Neural cell (in vitro differentiated cells): ENCODE measurements around the gene MRPL32. TPM values are rescaled to one million over a fixed set of nuclear protein-coding genes. Genes with fewer than 3 reads are reported as not detected.

ENCODE experiments used
- H2AFZ ChIP-seq: fragments of 200-600, 300-800 bp; sonication (generic), shearing (Covaris generic); 2 replicates; pipeline ENCODE4 v1.6.0; 2014; ENCODE audit warnings: low read depth, mild to moderate bottlenecking, antibody characterized with exemption, low read length, moderate library complexity
- H3F3A ChIP-seq: fragments of 200-600 bp; shearing (Covaris generic); 2 replicates; pipeline ENCODE4 v1.6.1; 2016; ENCODE audit warnings: mild to moderate bottlenecking, moderate library complexity, mixed read lengths, antibody characterized with exemption, low read length; ENCODE audit not compliant: insufficient read depth, poor library complexity, severe bottlenecking
- H3K27ac ChIP-seq: fragments of 200-600, 300-800 bp; sonication (generic), shearing (Covaris generic); 2 replicates; pipeline ENCODE4 v1.5.1; 2014; ENCODE audit warnings: mild to moderate bottlenecking, low read length, moderate library complexity
- H3K27me3 ChIP-seq: fragments of 300-800, 200-600 bp; sonication (generic), shearing (Covaris generic); 2 replicates; pipeline ENCODE4 v1.6.0; 2014; ENCODE audit warnings: mild to moderate bottlenecking, low read depth, low read length, moderate library complexity; ENCODE audit not compliant: insufficient read depth
- H3K36me3 ChIP-seq: fragments of 300-800, 200-600 bp; sonication (generic), shearing (Covaris generic); 2 replicates; pipeline ENCODE4 v1.5.1; 2014; ENCODE audit warnings: mild to moderate bottlenecking, antibody characterized with exemption, low read length, moderate library complexity; ENCODE audit not compliant: insufficient read depth
- H3K4me2 ChIP-seq: fragments of 300-800, 200-600 bp; sonication (generic), shearing (Covaris generic); 2 replicates; pipeline ENCODE4 v1.6.0; 2014; ENCODE audit warnings: mild to moderate bottlenecking, low read length
- H3K4me3 ChIP-seq: fragments of 300-800, 200-600 bp; sonication (generic), shearing (Covaris generic); 2 replicates; pipeline ENCODE4 v1.5.1; 2014; ENCODE audit warnings: mild to moderate bottlenecking, low read length, moderate library complexity
- H3K79me2 ChIP-seq: fragments of 200-600 bp; shearing (Covaris generic); replicated peaks from 2 replicates; pipeline ENCODE4 v1.6.0; 2014; ENCODE audit warnings: mild to moderate bottlenecking, low read length, moderate library complexity; ENCODE audit not compliant: insufficient read depth
- H3K9ac ChIP-seq: fragments of 300-800, 200-600 bp; sonication (generic), shearing (Covaris generic); 2 replicates; pipeline ENCODE4 v1.6.1; 2016; ENCODE audit warnings: mild to moderate bottlenecking, low read length, mixed read lengths
- H3K9me2 ChIP-seq: fragments of 200-600 bp; shearing (Covaris generic); 2 replicates; pipeline ENCODE4 v1.6.1; 2016; ENCODE audit warnings: mild to moderate bottlenecking, low read length, mixed read lengths; ENCODE audit not compliant: insufficient read depth
- H3K9me3 ChIP-seq: fragments of 200-600, 300-800 bp; sonication (generic), shearing (Covaris generic); 2 replicates; pipeline ENCODE4 v1.6.1; 2016; ENCODE audit warnings: mild to moderate bottlenecking, mixed run types, low read length, moderate library complexity, mixed read lengths
- H4K20me1 ChIP-seq: fragments of 200-600 bp; shearing (Covaris generic); 2 replicates; pipeline ENCODE4 v1.6.1; 2016; ENCODE audit warnings: mild to moderate bottlenecking, mixed run types; ENCODE audit not compliant: insufficient read depth
- CTCF ChIP-seq: fragments of 450-650 bp; IDR thresholded peaks from 2 replicates; pipeline ENCODE4 v1.5.1; 2014; ENCODE audit warnings: antibody characterized with exemption, mild to moderate bottlenecking, moderate library complexity; ENCODE audit not compliant: poor library complexity, severe bottlenecking
- EP300 ChIP-seq: fragments of 450-650 bp; conservative IDR thresholded peaks from 2 replicates; pipeline ENCODE4 v1.6.1; 2014; ENCODE audit warnings: antibody characterized with exemption, mild to moderate bottlenecking, moderate library complexity; ENCODE audit not compliant: poor library complexity, severe bottlenecking
- EZH2 ChIP-seq: fragments of 200-600, 300-800 bp; shearing (Covaris generic), sonication (generic); IDR thresholded peaks from 2 replicates; pipeline ENCODE4 v1.6.1; 2014; ENCODE audit warnings: antibody characterized with exemption, low read length, borderline replicate concordance, mild to moderate bottlenecking; ENCODE audit not compliant: insufficient read depth, poor library complexity, severe bottlenecking
- MXI1 ChIP-seq: fragments of 450-650 bp; conservative IDR thresholded peaks from 2 replicates; pipeline ENCODE4 v1.6.1; 2014; ENCODE audit warnings: antibody characterized with exemption, mild to moderate bottlenecking; ENCODE audit not compliant: poor library complexity, severe bottlenecking
- POLR2AphosphoS5 ChIP-seq: IDR thresholded peaks from 2 replicates; pipeline ENCODE4 v1.6.1; 2012
- RAD21 ChIP-seq: fragments of 450-650 bp; conservative IDR thresholded peaks from 2 replicates; pipeline ENCODE4 v1.6.1; 2014; ENCODE audit warnings: antibody characterized with exemption, mild to moderate bottlenecking, moderate library complexity
- TAF1 ChIP-seq: IDR thresholded peaks from 2 replicates; pipeline ENCODE4 v1.6.1; 2012; ENCODE audit warnings: low read depth
- polyA plus RNA-seq: library from polyadenylated mRNA; depleted of rRNA; stranded (reverse); fragments of >200 nt; gene quantifications from 2 replicates; pipeline ENCODE4 v1.2.3, GENCODE V29; 2014
- TF ChIP-seq, protein P1 (sequence below): IDR thresholded peaks from 2 replicates; pipeline ENCODE4 v1.6.1; 2012; ENCODE audit warnings: borderline replicate concordance

The MRPL32 gene
- polyA plus RNA-seq, 1 donor from 2014 or later: 193 TPM

DNA sequence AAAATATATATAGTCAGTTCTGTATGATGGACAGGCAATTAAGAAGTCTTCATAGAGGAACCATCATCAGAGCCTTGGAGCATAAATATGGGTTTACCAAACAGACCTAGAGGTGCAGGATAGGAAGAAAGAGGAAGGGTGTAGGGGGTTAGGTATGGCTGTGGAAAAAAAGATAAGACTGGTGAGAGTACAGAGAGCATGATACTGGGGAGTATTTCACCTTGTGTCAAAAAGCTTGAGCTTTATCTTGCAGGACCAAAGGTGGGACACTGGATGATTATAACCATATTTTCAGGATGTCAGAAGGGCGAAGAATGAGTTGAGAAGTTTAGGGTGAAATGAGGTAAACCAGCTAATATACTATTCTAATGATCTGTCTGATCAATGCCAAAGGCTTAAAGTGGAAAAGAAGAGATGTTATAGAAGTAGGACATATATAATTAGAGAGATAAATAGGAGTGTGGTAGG lies 54.6 kb downstream of the MRPL32 start:
- Histone ChIP-seq H3F3A (no peaks in the 10 kb centered on the region), H3K9me3 (no peaks in the 10 kb centered on the region), H3K79me2 (no peaks in the 10 kb centered on the region), H3K36me3 (no peaks in the 10 kb centered on the region), H3K9ac (no peak overlapping the region), H3K27me3 (no peaks in the 10 kb centered on the region), H3K4me2 (no peak overlapping the region), H3K9me2 (no peaks in the 10 kb centered on the region), H3K4me3 (no peak overlapping the region), H4K20me1 (no peaks in the 10 kb centered on the region), H2AFZ (no peak overlapping the region), H3K27ac (no peak overlapping the region)
- no peak for TF ChIP-seq TAF1
- no peak for TF ChIP-seq EZH2
- TF ChIP-seq, protein P1, sequence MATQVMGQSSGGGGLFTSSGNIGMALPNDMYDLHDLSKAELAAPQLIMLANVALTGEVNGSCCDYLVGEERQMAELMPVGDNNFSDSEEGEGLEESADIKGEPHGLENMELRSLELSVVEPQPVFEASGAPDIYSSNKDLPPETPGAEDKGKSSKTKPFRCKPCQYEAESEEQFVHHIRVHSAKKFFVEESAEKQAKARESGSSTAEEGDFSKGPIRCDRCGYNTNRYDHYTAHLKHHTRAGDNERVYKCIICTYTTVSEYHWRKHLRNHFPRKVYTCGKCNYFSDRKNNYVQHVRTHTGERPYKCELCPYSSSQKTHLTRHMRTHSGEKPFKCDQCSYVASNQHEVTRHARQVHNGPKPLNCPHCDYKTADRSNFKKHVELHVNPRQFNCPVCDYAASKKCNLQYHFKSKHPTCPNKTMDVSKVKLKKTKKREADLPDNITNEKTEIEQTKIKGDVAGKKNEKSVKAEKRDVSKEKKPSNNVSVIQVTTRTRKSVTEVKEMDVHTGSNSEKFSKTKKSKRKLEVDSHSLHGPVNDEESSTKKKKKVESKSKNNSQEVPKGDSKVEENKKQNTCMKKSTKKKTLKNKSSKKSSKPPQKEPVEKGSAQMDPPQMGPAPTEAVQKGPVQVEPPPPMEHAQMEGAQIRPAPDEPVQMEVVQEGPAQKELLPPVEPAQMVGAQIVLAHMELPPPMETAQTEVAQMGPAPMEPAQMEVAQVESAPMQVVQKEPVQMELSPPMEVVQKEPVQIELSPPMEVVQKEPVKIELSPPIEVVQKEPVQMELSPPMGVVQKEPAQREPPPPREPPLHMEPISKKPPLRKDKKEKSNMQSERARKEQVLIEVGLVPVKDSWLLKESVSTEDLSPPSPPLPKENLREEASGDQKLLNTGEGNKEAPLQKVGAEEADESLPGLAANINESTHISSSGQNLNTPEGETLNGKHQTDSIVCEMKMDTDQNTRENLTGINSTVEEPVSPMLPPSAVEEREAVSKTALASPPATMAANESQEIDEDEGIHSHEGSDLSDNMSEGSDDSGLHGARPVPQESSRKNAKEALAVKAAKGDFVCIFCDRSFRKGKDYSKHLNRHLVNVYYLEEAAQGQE: no peak
- TF ChIP-seq EP300: no peak
- no peak for TF ChIP-seq POLR2AphosphoS5
- no peak for TF ChIP-seq MXI1
- no peak for TF ChIP-seq RAD21
- no peak for TF ChIP-seq CTCF

Other genes starting within 250 kb of the MRPL32 start
- 3.9 and 5.0 TPM in 2 replicates for gene C7orf25, start 20.3 kb upstream of the MRPL32 start, polyA plus RNA-seq
- gene PSMA2, start 202 bp upstream of the MRPL32 start, polyA plus RNA-seq: 191 and 225 TPM in 2 replicates
- gene HECW1, start 180.3 kb downstream of the MRPL32 start, polyA plus RNA-seq: 11.7 and 13.8 TPM in 2 replicates